Measurements from ENCODE around the gene PPM1L. TPM values are rescaled to one million over a fixed set of nuclear protein-coding genes. Genes with fewer than 3 reads are reported as not detected.

Gene PPM1L
- total and polyA plus RNA-seq, 2 of the 13 experiments (the other 11 are each of a cell fraction or from before 2014, with no cell fraction given) = 0.22 to 1.4 TPM

DNA sequence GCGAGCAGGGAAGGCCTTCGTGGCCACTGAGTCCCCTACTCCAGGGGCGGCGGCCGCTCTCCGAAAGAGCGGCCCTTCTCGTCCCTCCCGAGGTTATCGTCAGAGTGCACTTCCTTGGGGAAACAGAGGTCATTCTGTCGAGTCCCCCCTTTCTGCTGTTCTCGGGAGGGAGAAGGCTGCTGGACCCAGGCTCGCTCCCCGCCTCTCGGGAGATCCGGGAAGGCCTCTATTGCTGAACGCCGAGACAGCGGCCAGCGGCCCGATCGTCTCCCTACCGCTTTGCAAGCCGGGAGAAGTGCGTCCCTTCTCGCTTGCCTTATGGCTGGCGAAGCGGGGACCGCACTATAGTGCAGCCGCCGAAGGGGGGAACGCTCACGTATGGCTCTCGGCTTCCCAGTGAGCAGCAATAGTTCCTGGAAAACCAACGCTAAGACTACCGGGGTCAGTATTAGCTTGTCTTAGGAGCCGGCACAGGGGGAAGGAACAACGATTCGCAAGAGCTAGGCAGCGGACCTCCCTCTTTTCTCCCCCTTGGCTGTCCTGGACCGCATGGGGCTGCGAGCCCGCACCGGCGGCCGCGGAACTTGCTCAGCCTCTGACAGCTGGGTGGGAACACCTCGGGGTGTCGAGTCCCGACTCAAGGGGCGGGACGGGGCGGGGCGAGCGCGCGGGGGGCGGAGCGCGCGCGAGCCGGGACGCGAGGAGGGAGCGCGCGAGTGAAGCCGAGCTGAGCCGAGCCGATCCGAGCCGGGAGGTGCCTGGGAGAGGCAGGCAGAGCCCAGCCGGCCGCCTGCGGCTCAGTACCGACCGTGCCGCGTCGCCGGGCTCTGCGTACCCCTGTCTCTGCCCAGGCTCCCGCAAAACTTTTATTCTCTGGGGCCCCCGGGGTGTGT lies 930 bp upstream of the PPM1L start (continued):
- TF ChIP-seq AGO2 (optimal IDR thresholded peaks at IDR 0.05; ENCODE audit: low read depth, low read length) = no peak
- TF ChIP-seq SOX5 (CRISPR knock-in tag; IDR thresholded peaks at IDR 0.05; ENCODE audit: borderline replicate concordance) = no peak
- TF ChIP-seq RFXAP (CRISPR knock-in tag; IDR thresholded peaks at IDR 0.05; ENCODE audit: borderline replicate concordance) = 0 out of 2 replicates have a peak, but pooled peaks have one; percentile 18
- peak; percentile 48; the same call in 1 of the 2 replicates for TF ChIP-seq ZNF350 (CRISPR knock-in tag; IDR thresholded peaks at IDR 0.05; ENCODE audit: borderline replicate concordance, low read depth)
- TF ChIP-seq CHD4 (IDR thresholded peaks at IDR 0.05; ENCODE audit: borderline replicate concordance, low read length) = no peak
- no peak for TF ChIP-seq PRMT3 (CRISPR knock-in tag; IDR thresholded peaks at IDR 0.05; ENCODE audit: borderline replicate concordance, low read depth)
- TF ChIP-seq TBX2 (CRISPR knock-in tag; IDR thresholded peaks at IDR 0.05; ENCODE audit: borderline replicate concordance) = peak; percentile 73
- TF ChIP-seq ZGPAT (CRISPR knock-in tag; IDR thresholded peaks at IDR 0.05) = peak; percentile 15; the same call in 1 of the 2 replicates
- TF ChIP-seq HNRNPUL1 (IDR thresholded peaks at IDR 0.05; ENCODE audit: low read depth, low read length) = no peak
- no peak for TF ChIP-seq ZNF672 (CRISPR knock-in tag; IDR thresholded peaks at IDR 0.05)
- TF ChIP-seq ZNF839 (CRISPR knock-in tag; IDR thresholded peaks at IDR 0.05; ENCODE audit: borderline replicate concordance) = no peak
- no peak for TF ChIP-seq TMF1 (CRISPR knock-in tag; IDR thresholded peaks at IDR 0.05; ENCODE audit: low read depth)
- TF ChIP-seq, protein P1, sequence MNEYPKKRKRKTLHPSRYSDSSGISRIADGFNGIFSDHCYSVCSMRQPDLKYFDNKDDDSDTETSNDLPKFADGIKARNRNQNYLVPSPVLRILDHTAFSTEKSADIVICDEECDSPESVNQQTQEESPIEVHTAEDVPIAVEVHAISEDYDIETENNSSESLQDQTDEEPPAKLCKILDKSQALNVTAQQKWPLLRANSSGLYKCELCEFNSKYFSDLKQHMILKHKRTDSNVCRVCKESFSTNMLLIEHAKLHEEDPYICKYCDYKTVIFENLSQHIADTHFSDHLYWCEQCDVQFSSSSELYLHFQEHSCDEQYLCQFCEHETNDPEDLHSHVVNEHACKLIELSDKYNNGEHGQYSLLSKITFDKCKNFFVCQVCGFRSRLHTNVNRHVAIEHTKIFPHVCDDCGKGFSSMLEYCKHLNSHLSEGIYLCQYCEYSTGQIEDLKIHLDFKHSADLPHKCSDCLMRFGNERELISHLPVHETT (CRISPR knock-in tag; conservative IDR thresholded peaks at IDR 0.05) = no peak
- TF ChIP-seq ZNF24 (IDR thresholded peaks at IDR 0.05) = no peak
- TF ChIP-seq, protein P2, sequence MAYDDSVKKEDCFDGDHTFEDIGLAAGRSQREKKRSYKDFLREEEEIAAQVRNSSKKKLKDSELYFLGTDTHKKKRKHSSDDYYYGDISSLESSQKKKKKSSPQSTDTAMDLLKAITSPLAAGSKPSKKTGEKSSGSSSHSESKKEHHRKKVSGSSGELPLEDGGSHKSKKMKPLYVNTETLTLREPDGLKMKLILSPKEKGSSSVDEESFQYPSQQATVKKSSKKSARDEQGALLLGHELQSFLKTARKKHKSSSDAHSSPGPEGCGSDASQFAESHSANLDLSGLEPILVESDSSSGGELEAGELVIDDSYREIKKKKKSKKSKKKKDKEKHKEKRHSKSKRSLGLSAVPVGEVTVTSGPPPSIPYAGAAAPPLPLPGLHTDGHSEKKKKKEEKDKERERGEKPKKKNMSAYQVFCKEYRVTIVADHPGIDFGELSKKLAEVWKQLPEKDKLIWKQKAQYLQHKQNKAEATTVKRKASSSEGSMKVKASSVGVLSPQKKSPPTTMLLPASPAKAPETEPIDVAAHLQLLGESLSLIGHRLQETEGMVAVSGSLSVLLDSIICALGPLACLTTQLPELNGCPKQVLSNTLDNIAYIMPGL (CRISPR knock-in tag; IDR thresholded peaks at IDR 0.05; ENCODE audit: borderline replicate concordance in 1 of 2, low read depth in 1 of 2) = 0 out of 4 replicates have a peak, but pooled peaks of 1 of the 2 experiments have one; percentile 25
- TF ChIP-seq SIX1 (CRISPR knock-in tag; IDR thresholded peaks at IDR 0.05; ENCODE audit: borderline replicate concordance) = no peak
- no peak for TF ChIP-seq ZNF768 (CRISPR knock-in tag; IDR thresholded peaks at IDR 0.05)
- TF ChIP-seq GPN1 (CRISPR knock-in tag; IDR thresholded peaks at IDR 0.05; ENCODE audit: borderline replicate concordance) = no peak
- TF ChIP-seq ZNF224 (CRISPR knock-in tag; IDR thresholded peaks at IDR 0.05) = no peak
- TF ChIP-seq ZNF772 (CRISPR knock-in tag; IDR thresholded peaks at IDR 0.05) = no peak

All from HepG2 (cell line).